ENCODE data around the gene SRRM5. TPM values are rescaled to one million over a fixed set of nuclear protein-coding genes. Genes with fewer than 3 reads are reported as not detected.

Gene SRRM5
- total and polyA plus RNA-seq, 2 experiments from 2014 or later, result 0.08 TPM; not detected in 1

GRCh38 chr19:43643326-43643725 lies 31.4 kb downstream of the SRRM5 start:
- no peak overlapping the region for H3K27ac Mint-ChIP-seq

More at GRCh38 chr19:43643326-43643725, 31.4 kb downstream of the SRRM5 start:
- H3K27me3 ChIP-seq (ENCODE audit: insufficient read depth), result peaks cover 37% of the 10 kb centered on the region
- no peaks in the 10 kb centered on the region for H3K79me2 ChIP-seq (replicated peaks; ENCODE audit: insufficient read depth)
- H3K4me1 ChIP-seq (ENCODE audit: insufficient read depth), result peaks cover 6% of the 10 kb centered on the region; the same call in 1 of the 2 replicates
- peaks cover 4% of the 10 kb centered on the region; the same call in 1 of the 2 replicates for H4K20me1 ChIP-seq (replicated peaks; ENCODE audit: insufficient read depth)
- H3K4me3 ChIP-seq, result no peak overlapping the region
- no peaks in the 10 kb centered on the region; the same call in none of the 2 replicates for H3K36me3 ChIP-seq (ENCODE audit: insufficient read depth)
- no peak for TF ChIP-seq REST (IDR thresholded peaks at IDR 0.05; ENCODE audit: unreplicated experiment)
- TF ChIP-seq JUNB (IDR thresholded peaks at IDR 0.05; ENCODE audit: unreplicated experiment), result no peak
- TF ChIP-seq STAT1 (IDR thresholded peaks at IDR 0.05; ENCODE audit: unreplicated experiment), result no peak
- TF ChIP-seq ZNF462 (CRISPR knock-in tag; IDR thresholded peaks at IDR 0.05), result no peak
- TF ChIP-seq EZH2 (IDR thresholded peaks at IDR 0.05; ENCODE audit: low read depth, unreplicated experiment), result no peak
- no peak for TF ChIP-seq CREB1 (CRISPR knock-in tag; IDR thresholded peaks at IDR 0.05; ENCODE audit: low read depth)
- no peak for TF ChIP-seq ZNF114 (CRISPR knock-in tag; IDR thresholded peaks at IDR 0.05)
- no peak for TF ChIP-seq POLR2AphosphoS5 (IDR thresholded peaks at IDR 0.05; ENCODE audit: low read depth)
- no peak for TF ChIP-seq ETS1 (IDR thresholded peaks at IDR 0.05)
- TF ChIP-seq ZNF331 (CRISPR knock-in tag; IDR thresholded peaks at IDR 0.05; ENCODE audit: low read depth), result no peak
- TF ChIP-seq CTCF (conservative IDR thresholded peaks at IDR 0.05; ENCODE audit: low read depth in 2 of 2), result no peak
- no peak for TF ChIP-seq NANOG (IDR thresholded peaks at IDR 0.05; ENCODE audit: borderline replicate concordance)
- no peak for TF ChIP-seq EZH2phosphoT487 (IDR thresholded peaks at IDR 0.05; ENCODE audit: unreplicated experiment)
- peaks cover 15% of the 10 kb centered on the region for H3K4me1 Mint-ChIP-seq
- H3K4me3 Mint-ChIP-seq, result no peak overlapping the region
- H3K4me2 ChIP-seq, result no peak overlapping the region
- no peaks in the 10 kb centered on the region for H3K9me2 ChIP-seq (ENCODE audit: insufficient read depth)
- peaks cover 42% of the 10 kb centered on the region for H3K27me3 Mint-ChIP-seq (ENCODE audit: insufficient read depth, low read depth, poor library complexity)
- no peaks in the 10 kb centered on the region for H3F3A ChIP-seq (replicated peaks; ENCODE audit: low read depth)
- H2AFZ ChIP-seq, result no peak overlapping the region
- peaks cover 24% of the 10 kb centered on the region for H3K9me3 Mint-ChIP-seq
- H3K27ac ChIP-seq (ENCODE audit: low read depth), result no peak overlapping the region
- DNase-seq (ENCODE audit: low spot score) (no peak), ATAC-seq (no peak)
- H3K36me3 Mint-ChIP-seq (ENCODE audit: low read depth), result peaks cover 33% of the 10 kb centered on the region
